PC-3 (cell line): ENCODE data around the gene HSF4. TPM values are rescaled to one million over a fixed set of nuclear protein-coding genes. Genes with fewer than 3 reads are reported as not detected.

Source experiments
- ATAC-seq: fragments of 200-7000 bp; cut with Tn5 transposase; 2 replicates; pipeline ENCODE4 v1.9.1; 2020; ENCODE audit warnings: mild to moderate bottlenecking, moderate library complexity
- BruUV-seq: library from RNA; stranded (reverse); fragments of 400-500 nt; replicated peaks from 2 replicates; lab custom pipeline; 2021; lab: Mats Ljungman, UMichigan
- CTCF ChIA-PET: fragments of 300-600 bp; sonication (Branson Sonifier 250); formaldehyde crosslinking; loops from one replicate; lab custom pipeline; 2022; ENCODE audit warnings: antibody characterized with exemption; lab: Charles Lee
- POLR2A ChIA-PET: fragments of 300-600 bp; sonication (Branson Sonifier 250); formaldehyde crosslinking; loops from one replicate; lab custom pipeline; 2022; ENCODE audit warnings: antibody characterized with exemption; ENCODE audit not compliant: unreplicated experiment; lab: Charles Lee
- DNase-seq: peaks from one replicate; pipeline ENCODE4 v3.0.0-alpha.2; 2015
- H2AFZ ChIP-seq: fragments of 300-600 bp; sonication (generic); 2 replicates; pipeline ENCODE4 v1.6.0; 2016; ENCODE audit warnings: antibody characterized with exemption, low read length
- H3F3A ChIP-seq: fragments of 300-600 bp; sonication (generic); one replicate; pipeline ENCODE4 v1.6.0; 2017; ENCODE audit warnings: antibody characterized with exemption, low read length, control low read depth, mild to moderate bottlenecking; ENCODE audit not compliant: unreplicated experiment
- H3K27ac ChIP-seq: fragments of 300-600 bp; sonication (generic); 2 replicates; pipeline ENCODE4 v1.5.1; 2016; ENCODE audit warnings: mild to moderate bottlenecking, low read length
- H3K27me3 ChIP-seq: fragments of 300-600 bp; sonication (generic); 2 replicates; pipeline ENCODE4 v1.6.1; 2016; ENCODE audit warnings: low read length, mixed read lengths
- H3K36me3 ChIP-seq: fragments of 300-600 bp; sonication (generic); 2 replicates; pipeline ENCODE4 v1.6.1; 2016; ENCODE audit warnings: low read depth, mixed run types, low read length, mixed read lengths
- H3K4me1 ChIP-seq: fragments of 300-600 bp; sonication (generic); 2 replicates; pipeline ENCODE4 v1.5.1; 2016; ENCODE audit warnings: low read length; ENCODE audit not compliant: insufficient read depth
- H3K4me2 ChIP-seq: fragments of 300-600 bp; sonication (generic); 2 replicates; pipeline ENCODE4 v1.6.0; 2016; ENCODE audit warnings: low read length
- H3K4me3 ChIP-seq: fragments of 300-600 bp; sonication (generic); 2 replicates; pipeline ENCODE4 v1.5.1; 2016; ENCODE audit warnings: mild to moderate bottlenecking, low read length, mixed read lengths
- H3K79me2 ChIP-seq: fragments of 300-600 bp; sonication (generic); 2 replicates; pipeline ENCODE4 v1.6.1; 2017; ENCODE audit warnings: low read length, mixed read lengths
- H3K9ac ChIP-seq: fragments of 300-600 bp; sonication (generic); 2 replicates; pipeline ENCODE4 v1.6.0; 2016; ENCODE audit warnings: mild to moderate bottlenecking, low read length
- H3K9me2 ChIP-seq: fragments of 300-600 bp; sonication (generic); replicated peaks from 2 replicates; pipeline ENCODE4 v1.6.1; 2016; ENCODE audit warnings: mixed run types, low read length, mixed read lengths
- H3K9me3 ChIP-seq: fragments of 300-600 bp; sonication (generic); 2 replicates; pipeline ENCODE4 v1.6.1; 2016; ENCODE audit warnings: low read length, mixed read lengths
- H4K20me1 ChIP-seq: fragments of 300-600 bp; sonication (generic); 2 replicates; pipeline ENCODE4 v1.6.1; 2016; ENCODE audit warnings: low read length, mixed read lengths
- CTCF ChIP-seq: fragments of 300-600 bp; sonication (generic); conservative IDR thresholded peaks from 2 replicates; pipeline ENCODE4 v1.5.1; 2017; ENCODE audit warnings: antibody characterized with exemption, low read depth, mild to moderate bottlenecking, low read length
- EZH2 ChIP-seq: fragments of 300-600 bp; sonication (generic); IDR thresholded peaks from one replicate; pipeline ENCODE4 v1.6.1; 2017; ENCODE audit warnings: antibody characterized with exemption, mild to moderate bottlenecking, low read length; ENCODE audit not compliant: unreplicated experiment
- EZH2phosphoT487 ChIP-seq: fragments of 300-600 bp; sonication (generic); IDR thresholded peaks from 2 replicates; pipeline ENCODE4 v1.6.1; 2018; ENCODE audit warnings: mild to moderate bottlenecking, antibody characterized with exemption, low read length, borderline replicate concordance
- intact Hi-C: fragments of 100-400 bp; cut with micrococcal nuclease; formaldehyde crosslinking; loops from 2 replicates; pipeline ENCODE4 v1.9.0; 2023
- microRNA-seq: library from miRNA; unstranded; fragments of <30 nt; microRNA quantifications from one replicate; pipeline ENCODE4 v1.1.0, GENCODE V29; 2020; ENCODE audit not compliant: unreplicated experiment
- total RNA-seq: library from RNA; depleted of rRNA; stranded (reverse); fragments of >200 nt; gene quantifications from 2 replicates; pipeline ENCODE4 v1.2.3, GENCODE V29; 2014; rRNA removed

The HSF4 gene
- total RNA-seq, 1 experiment from 2014 or later = 20.6 TPM

GRCh38 chr16:67215706-67216105, 51.2 kb downstream of the HSF4 start:
- H3K4me1 ChIP-seq = peaks cover 10% of the 10 kb centered on the region
- ChIA-PET POLR2A (no interaction called here), CTCF (no interaction called here)
- no peaks in the 10 kb centered on the region for H3K9me2 ChIP-seq
- no peaks in the 10 kb centered on the region for H3K36me3 ChIP-seq
- H3K4me3 ChIP-seq = no peak overlapping the region
- H3K9me3 ChIP-seq = no peaks in the 10 kb centered on the region
- H3K79me2 ChIP-seq = no peaks in the 10 kb centered on the region
- peaks cover 3% of the 10 kb centered on the region for H3F3A ChIP-seq
- ATAC-seq (no peak), DNase-seq (no peak)
- TF ChIP-seq CTCF = no peak
- TF ChIP-seq EZH2 = no peak
- no peak for TF ChIP-seq EZH2phosphoT487
- H3K27ac ChIP-seq = no peak overlapping the region
- intact Hi-C loops = no loop called here
- no peak overlapping the region for H3K4me2 ChIP-seq
- H4K20me1 ChIP-seq = no peaks in the 10 kb centered on the region
- no peaks in the 10 kb centered on the region for H3K27me3 ChIP-seq
- H3K9ac ChIP-seq = no peak overlapping the region
- no TSS peak for BruUV-seq
- H2AFZ ChIP-seq = no peak overlapping the region

DNA sequence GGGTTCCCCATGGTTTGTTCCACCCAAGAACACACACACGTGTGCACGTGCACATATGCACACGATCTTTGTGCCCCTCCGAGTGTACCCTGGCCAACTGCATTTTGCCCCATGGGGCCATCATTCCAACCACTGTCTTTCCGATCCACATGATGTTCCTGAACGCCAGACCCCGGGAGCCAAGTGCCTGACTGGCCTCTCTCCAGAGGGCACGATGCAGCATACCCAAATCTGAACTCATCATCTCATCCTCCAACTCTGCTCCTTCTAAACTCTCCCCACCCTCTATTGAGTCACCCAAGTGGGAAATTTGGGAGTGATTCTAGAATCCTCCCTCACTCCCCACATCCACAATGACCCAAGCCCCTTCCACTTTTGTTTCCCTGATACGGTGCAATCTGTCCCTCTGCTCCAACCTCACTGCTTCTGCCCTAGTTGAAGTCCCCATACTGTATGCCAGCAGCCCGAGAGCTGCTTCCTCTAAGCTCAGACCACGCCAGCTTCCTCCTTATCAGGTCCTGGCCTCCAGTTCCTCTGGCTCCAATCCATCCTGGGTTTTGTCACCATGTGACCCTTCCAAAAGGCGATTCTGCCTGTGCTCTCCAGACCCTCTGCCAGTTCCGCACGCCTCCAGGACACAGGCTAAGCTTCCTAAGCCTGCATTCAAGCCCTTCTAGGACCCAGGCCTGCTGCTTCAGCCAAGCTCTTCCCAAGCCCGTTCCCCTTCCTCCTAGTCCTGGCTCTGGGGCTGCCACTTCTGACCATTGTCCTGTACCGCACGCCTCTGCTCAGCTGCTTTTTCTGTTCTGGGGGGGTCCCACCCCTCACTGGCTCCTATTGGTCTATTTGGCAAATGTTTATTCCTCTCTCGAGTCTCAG, 52.3 kb downstream of the HSF4 start:
- Histone ChIP-seq H3K4me3 (no peak overlapping the region), H3K4me2 (no peak overlapping the region), H3K79me2 (no peaks in the 10 kb centered on the region), H3K27ac (no peak overlapping the region), H2AFZ (no peak overlapping the region), H3K27me3 (no peaks in the 10 kb centered on the region), H3K36me3 (no peaks in the 10 kb centered on the region), H3K9me3 (no peaks in the 10 kb centered on the region), H3F3A (peaks cover 3% of the 10 kb centered on the region), H3K9ac (no peak overlapping the region), H3K4me1 (peaks cover 10% of the 10 kb centered on the region), H4K20me1 (no peaks in the 10 kb centered on the region), H3K9me2 (no peaks in the 10 kb centered on the region)
- BruUV-seq = no TSS peak
- ATAC-seq (no peak), DNase-seq (no peak)
- intact Hi-C loops = no loop called here
- CTCF ChIA-PET = no interaction called here
- POLR2A ChIA-PET = no interaction called here
- TF ChIP-seq EZH2 (no peak), EZH2phosphoT487 (no peak), CTCF (no peak)

Small RNA genes lying within 50 kb of the gene (microRNA-seq; reads per million reads assigned to microRNA genes)
- 68.9 reads per million, percentile 59 among the genes with 10 or more reads in this experiment for gene MIR328

Other genes starting within 250 kb of the HSF4 start
- not detected in 2 replicates for gene CDH16, start 245.9 kb upstream of the HSF4 start, total RNA-seq
- 1.2 and 2.8 TPM in 2 replicates for gene RRAD, start 239.2 kb upstream of the HSF4 start, total RNA-seq
- 147 and 172 TPM in 2 replicates for gene CIAO2B, start 230.3 kb upstream of the HSF4 start, total RNA-seq
- 15.3 and 15.8 TPM in 2 replicates for gene CES2, start 229.2 kb upstream of the HSF4 start, total RNA-seq
- gene CES3, start 203.5 kb upstream of the HSF4 start, total RNA-seq = 0.26 and 0.58 TPM in 2 replicates
- gene CES4A, start 176.2 kb upstream of the HSF4 start, total RNA-seq = 2.1 and 2.6 TPM in 2 replicates
- gene CBFB, start 135.6 kb upstream of the HSF4 start, total RNA-seq = 50.6 and 103 TPM in 2 replicates
- gene PHAF1, start 54.8 kb upstream of the HSF4 start, total RNA-seq = 12.4 and 18.8 TPM in 2 replicates
- gene B3GNT9, start 13.7 kb upstream of the HSF4 start, total RNA-seq = 2.3 and 2.8 TPM in 2 replicates
- gene TRADD, start 4.8 kb upstream of the HSF4 start, total RNA-seq = 19.4 and 26.6 TPM in 2 replicates
- 8.7 and 13.1 TPM in 2 replicates for gene FBXL8, start 4.8 kb upstream of the HSF4 start, total RNA-seq
- gene NOL3, start 5.8 kb downstream of the HSF4 start, total RNA-seq = 64.5 and 91.6 TPM in 2 replicates
- 22.6 and 29.6 TPM in 2 replicates for gene MATCAP1, start 19.2 kb downstream of the HSF4 start, total RNA-seq
- not detected in 2 replicates for gene EXOC3L1, start 25.4 kb downstream of the HSF4 start, total RNA-seq
- 86.2 and 107 TPM in 2 replicates for gene E2F4, start 27.4 kb downstream of the HSF4 start, total RNA-seq
- 1.6 and 2.2 TPM in 2 replicates for gene ELMO3, start 34.4 kb downstream of the HSF4 start, total RNA-seq
- gene TMEM208, start 62.4 kb downstream of the HSF4 start, total RNA-seq = 35.4 and 36.6 TPM in 2 replicates
- gene FHOD1, start 82.7 kb downstream of the HSF4 start, total RNA-seq = 45.5 and 57.1 TPM in 2 replicates
- gene SLC9A5, start 84.2 kb downstream of the HSF4 start, total RNA-seq = 0.81 and 1.1 TPM in 2 replicates
- gene PLEKHG4, start 114.8 kb downstream of the HSF4 start, total RNA-seq = 8.9 and 15.6 TPM in 2 replicates
- gene KCTD19, start 162.0 kb downstream of the HSF4 start, total RNA-seq = not detected in 2 replicates
- gene LRRC36, start 162.1 kb downstream of the HSF4 start, total RNA-seq = 0.92 TPM in 1 of 2 replicates, not detected in the other
- not detected in 2 replicates for gene TPPP3, start 228.8 kb downstream of the HSF4 start, total RNA-seq